Activated CD4-positive, alpha-beta T cell treated with anti-CD3 and anti-CD28 coated beads, Interleukin-2, amount 10 ng/mL, durations not matched to agents 24 days and 14 days (primary cell): Measurements from ENCODE around the gene FBXL13. TPM values are rescaled to one million over a fixed set of nuclear protein-coding genes. Genes with fewer than 3 reads are reported as not detected.

Experiments used
- DNase-seq: peaks from one replicate; pipeline ENCODE4 v3.0.0; 2022
- H3K27ac Mint-ChIP-seq: one replicate; pipeline ENCODE4 v1.8.0; 2022; ENCODE audit warnings: mild to moderate bottlenecking, mixed read lengths
- H3K27me3 Mint-ChIP-seq: one replicate; pipeline ENCODE4 v1.8.0; 2022; ENCODE audit warnings: mixed read lengths
- H3K36me3 Mint-ChIP-seq: one replicate; pipeline ENCODE4 v1.8.0; 2022; ENCODE audit warnings: low read depth, mild to moderate bottlenecking, mixed read lengths
- H3K4me1 Mint-ChIP-seq: one replicate; pipeline ENCODE4 v1.8.0; 2021; ENCODE audit warnings: mixed read lengths
- H3K4me3 Mint-ChIP-seq: one replicate; pipeline ENCODE4 v1.8.0; 2022; ENCODE audit warnings: mild to moderate bottlenecking, moderate library complexity, mixed read lengths
- H3K9me3 Mint-ChIP-seq: one replicate; pipeline ENCODE4 v1.8.0; 2021; ENCODE audit warnings: mixed read lengths
- intact Hi-C: fragments of 100-400 bp; cut with micrococcal nuclease; formaldehyde crosslinking; loops from one replicate; pipeline ENCODE4 v1.15.1; 2023
- total RNA-seq: library from RNA; stranded (reverse); gene quantifications from 2 replicates; pipeline ENCODE4 v1.2.3, GENCODE V29; 2022

Gene FBXL13
- total RNA-seq, 1 donor from 2014 or later: 0.09 TPM

DNA sequence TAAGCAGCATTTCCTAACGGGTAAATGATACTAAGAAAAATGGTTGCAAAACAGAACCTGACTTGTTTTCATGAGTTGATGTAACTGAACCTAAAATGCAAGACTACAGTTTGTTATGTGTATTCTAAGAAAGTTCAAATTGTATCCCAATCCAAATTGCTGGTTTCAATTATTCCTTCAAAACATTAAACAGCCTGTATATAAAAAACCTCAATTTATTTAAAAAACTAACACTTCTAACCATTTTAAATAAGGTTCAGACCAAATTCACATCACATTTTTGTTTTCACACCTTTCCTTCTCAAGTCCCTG is 80.9 kb downstream of the FBXL13 start:
- H3K4me3 Mint-ChIP-seq: no peak overlapping the region
- H3K4me1 Mint-ChIP-seq: peaks cover 8% of the 10 kb centered on the region
- intact Hi-C loops: no loop called here
- no peak overlapping the region for H3K27ac Mint-ChIP-seq
- H3K27me3 Mint-ChIP-seq: no peaks in the 10 kb centered on the region
- no peaks in the 10 kb centered on the region for H3K9me3 Mint-ChIP-seq
- H3K36me3 Mint-ChIP-seq: no peaks in the 10 kb centered on the region
- no peak for DNase-seq

DNA sequence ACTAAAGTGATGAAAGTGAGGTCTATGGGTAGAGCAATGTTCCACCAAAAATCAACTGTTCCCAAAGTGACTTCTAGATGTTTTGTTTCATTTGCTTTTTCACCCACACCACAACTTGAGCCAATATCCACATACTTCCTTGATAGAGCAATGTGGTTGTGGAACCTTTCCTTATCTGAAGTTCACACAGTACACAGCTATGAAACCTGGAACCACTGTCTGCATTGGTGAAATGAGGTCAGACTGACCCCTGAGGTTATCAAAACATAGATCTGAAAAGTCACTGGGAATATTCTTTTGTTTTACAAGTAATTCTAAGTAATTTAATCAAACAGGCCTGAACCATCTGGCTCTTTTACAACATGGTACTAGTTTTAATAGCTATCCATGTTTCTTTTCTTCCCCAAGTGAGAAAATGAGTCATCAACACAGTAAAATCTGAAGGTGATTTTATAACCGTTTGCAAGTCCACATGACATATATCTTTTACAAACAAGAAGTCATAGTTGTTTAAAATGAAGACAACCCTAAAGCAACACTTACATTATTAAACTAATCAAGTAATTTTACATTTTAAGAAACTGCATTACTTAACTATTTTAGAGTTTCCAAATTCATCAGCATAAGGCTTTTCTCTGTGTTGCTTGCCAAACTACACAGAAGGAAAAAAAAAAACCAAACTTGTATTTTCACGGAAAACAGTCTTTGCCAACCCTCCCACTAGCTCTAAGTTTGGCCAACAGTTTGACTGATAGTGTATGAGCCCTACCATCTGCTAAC is 81.5 kb downstream of the FBXL13 start:
- H3K4me1 Mint-ChIP-seq: peaks cover 8% of the 10 kb centered on the region
- no peak overlapping the region for H3K4me3 Mint-ChIP-seq
- intact Hi-C loops: no loop called here
- no peaks in the 10 kb centered on the region for H3K27me3 Mint-ChIP-seq
- no peaks in the 10 kb centered on the region for H3K9me3 Mint-ChIP-seq
- H3K27ac Mint-ChIP-seq: no peak overlapping the region
- no peak for DNase-seq
- H3K36me3 Mint-ChIP-seq: no peaks in the 10 kb centered on the region

DNA sequence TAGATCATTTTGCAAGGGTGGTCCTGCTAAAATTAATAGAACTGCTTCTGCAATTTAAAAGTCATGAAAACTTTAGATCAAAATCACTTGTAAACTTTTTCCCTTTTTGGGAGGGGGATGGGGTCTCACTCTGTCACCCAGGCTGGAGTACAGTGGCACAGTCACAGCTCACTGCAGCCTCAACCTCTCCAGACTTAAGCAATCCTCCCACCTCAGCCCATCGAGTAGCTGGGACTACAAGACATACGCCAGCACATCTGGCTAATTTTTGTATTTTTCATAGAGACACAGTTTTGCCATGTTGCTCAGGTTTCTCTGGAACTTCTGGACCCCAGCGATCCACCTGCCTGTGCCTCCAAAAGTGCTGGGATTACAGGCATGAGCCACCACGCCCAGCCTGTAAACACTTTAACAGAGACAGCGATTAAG is 82.1 kb downstream of the FBXL13 start:
- no peaks in the 10 kb centered on the region for H3K36me3 Mint-ChIP-seq
- no peaks in the 10 kb centered on the region for H3K27me3 Mint-ChIP-seq
- peaks cover 8% of the 10 kb centered on the region for H3K4me1 Mint-ChIP-seq
- no peak overlapping the region for H3K27ac Mint-ChIP-seq
- no peaks in the 10 kb centered on the region for H3K9me3 Mint-ChIP-seq
- H3K4me3 Mint-ChIP-seq: no peak overlapping the region
- intact Hi-C loops: no loop called here
- DNase-seq: no peak

DNA sequence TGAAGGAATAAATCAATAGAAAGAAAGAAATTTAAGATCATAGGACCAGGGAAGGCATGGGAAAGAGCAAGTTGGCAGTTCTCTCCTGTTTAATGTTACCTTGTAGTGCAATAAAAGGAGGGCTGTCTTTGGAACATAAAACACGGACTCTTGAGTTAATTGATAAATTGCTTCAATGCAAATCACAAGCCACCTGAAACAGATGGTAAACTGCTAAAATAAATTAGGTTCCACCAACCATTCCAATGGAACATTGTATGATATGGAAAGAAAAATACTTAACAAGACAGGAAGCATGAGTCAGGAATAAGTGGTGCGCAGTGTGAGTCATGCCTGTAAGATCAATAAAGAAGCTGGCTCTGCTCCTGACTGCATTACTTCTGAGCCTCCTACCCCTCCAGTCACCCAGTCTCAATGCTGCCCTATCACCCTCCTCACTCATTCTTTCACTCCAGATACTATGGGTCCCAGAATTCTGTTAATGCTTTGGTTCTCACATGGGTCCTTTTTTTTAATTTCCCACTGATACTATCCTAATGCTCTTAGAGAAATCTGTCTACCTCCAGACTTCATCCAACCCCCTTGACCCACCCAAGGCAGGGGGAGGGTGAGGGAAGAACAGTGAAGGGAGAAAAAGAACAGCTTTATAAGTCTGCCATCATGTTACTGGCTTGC is 82.9 kb downstream of the FBXL13 start:
- Mint-ChIP-seq H3K36me3 (no peaks in the 10 kb centered on the region), H3K9me3 (no peaks in the 10 kb centered on the region), H3K4me3 (no peak overlapping the region), H3K4me1 (peaks cover 8% of the 10 kb centered on the region), H3K27me3 (no peaks in the 10 kb centered on the region), H3K27ac (peak overlapping the region; percentile 9)
- intact Hi-C loops: no loop called here
- DNase-seq: no peak

DNA sequence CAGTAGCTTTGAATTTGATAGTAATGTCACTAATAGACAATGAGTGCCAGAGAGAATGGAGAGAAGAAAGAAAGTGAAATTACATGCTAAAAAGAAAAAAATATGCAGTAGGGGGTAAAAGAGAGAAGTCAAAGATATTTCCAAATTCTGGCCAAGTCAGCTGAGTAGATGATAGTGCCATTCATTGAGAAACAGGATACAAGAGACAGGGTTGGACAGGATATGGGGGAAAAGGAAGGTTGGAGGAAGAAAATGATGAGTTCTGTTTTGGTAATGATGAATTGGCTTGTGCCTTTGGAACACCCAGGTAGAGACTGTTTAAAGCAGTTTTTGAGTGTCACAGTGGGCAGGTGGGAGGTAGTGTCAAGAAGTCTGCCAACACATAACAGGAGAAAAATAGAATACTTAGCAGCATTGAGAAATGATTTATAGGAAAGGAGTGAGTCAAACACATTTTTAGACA is 83.5 kb downstream of the FBXL13 start:
- H3K4me1 Mint-ChIP-seq: peaks cover 8% of the 10 kb centered on the region
- H3K4me3 Mint-ChIP-seq: no peak overlapping the region
- no peaks in the 10 kb centered on the region for H3K27me3 Mint-ChIP-seq
- no peaks in the 10 kb centered on the region for H3K36me3 Mint-ChIP-seq
- intact Hi-C loops: no loop called here
- no peak for DNase-seq
- no peak overlapping the region for H3K27ac Mint-ChIP-seq
- H3K9me3 Mint-ChIP-seq: no peaks in the 10 kb centered on the region

DNA sequence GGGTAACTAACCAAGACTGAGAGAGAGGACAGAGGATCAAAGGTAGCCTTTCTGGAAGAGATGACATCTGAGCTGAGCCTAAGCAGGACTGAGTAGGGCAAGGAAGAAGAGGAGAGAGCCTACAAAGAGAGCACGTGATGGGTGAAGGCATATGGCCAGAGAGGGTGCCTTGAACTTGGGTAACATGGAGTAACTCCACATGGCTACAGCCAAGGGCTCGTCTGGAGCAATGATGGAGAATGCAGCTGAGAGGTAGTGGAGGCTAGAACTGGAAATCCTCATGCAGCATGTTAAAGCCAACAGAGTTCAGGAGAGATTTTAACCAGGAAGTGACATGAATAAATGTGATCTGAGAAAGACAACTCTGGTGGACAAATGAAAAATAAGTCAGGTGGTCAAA is 84.0 kb downstream of the FBXL13 start:
- no peaks in the 10 kb centered on the region for H3K9me3 Mint-ChIP-seq
- peaks cover 8% of the 10 kb centered on the region for H3K4me1 Mint-ChIP-seq
- intact Hi-C loops: no loop called here
- no peak overlapping the region for H3K27ac Mint-ChIP-seq
- DNase-seq: no peak
- H3K27me3 Mint-ChIP-seq: no peaks in the 10 kb centered on the region
- no peak overlapping the region for H3K4me3 Mint-ChIP-seq
- H3K36me3 Mint-ChIP-seq: no peaks in the 10 kb centered on the region

DNA sequence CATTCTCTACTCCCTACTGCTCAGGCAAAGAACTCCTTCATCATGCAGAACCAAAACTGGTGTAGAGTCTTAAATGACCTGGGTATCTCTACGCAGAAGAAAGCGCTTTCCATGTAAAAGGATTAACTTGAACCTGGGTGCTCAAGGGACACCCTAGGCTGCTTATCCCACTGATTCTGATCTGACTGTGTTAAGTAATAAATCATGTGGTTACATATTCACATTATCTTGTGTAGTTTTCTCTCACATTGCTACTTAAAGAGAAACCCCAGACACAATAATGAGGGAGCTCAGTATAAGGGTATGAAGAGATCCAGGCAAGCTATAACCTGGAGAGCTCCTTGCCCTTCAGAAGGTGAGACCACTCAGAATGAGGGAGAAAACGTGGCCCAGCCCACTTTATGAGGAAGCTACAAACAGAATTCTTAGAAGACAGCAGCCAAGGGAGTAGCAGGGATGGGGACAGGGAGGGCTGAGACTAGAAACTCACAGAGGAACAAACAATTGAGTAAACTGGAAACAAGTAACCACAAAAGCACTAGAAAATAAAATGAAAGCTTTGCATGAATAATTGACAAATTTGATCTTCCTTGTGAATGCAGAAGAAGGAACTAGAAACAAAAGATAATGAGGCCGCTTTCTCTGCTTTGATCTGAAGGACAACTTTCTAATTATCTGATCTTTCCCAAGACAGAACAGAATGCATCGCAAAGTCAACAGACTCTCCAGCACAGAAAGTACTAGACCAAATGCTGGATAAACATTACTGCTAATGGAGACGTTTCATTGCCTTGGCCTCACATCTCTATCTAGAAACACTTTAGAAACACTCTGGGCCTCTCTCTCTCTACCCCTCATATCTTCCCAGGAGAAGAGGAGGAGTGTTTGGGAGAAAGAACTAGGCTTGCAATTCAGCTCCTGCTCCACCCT is 85.7 kb downstream of the FBXL13 start:
- intact Hi-C loops: no loop called here
- H3K9me3 Mint-ChIP-seq: no peaks in the 10 kb centered on the region
- peaks cover 8% of the 10 kb centered on the region for H3K4me1 Mint-ChIP-seq
- no peaks in the 10 kb centered on the region for H3K36me3 Mint-ChIP-seq
- no peak overlapping the region for H3K4me3 Mint-ChIP-seq
- DNase-seq: no peak
- no peaks in the 10 kb centered on the region for H3K27me3 Mint-ChIP-seq
- no peak overlapping the region for H3K27ac Mint-ChIP-seq

DNA sequence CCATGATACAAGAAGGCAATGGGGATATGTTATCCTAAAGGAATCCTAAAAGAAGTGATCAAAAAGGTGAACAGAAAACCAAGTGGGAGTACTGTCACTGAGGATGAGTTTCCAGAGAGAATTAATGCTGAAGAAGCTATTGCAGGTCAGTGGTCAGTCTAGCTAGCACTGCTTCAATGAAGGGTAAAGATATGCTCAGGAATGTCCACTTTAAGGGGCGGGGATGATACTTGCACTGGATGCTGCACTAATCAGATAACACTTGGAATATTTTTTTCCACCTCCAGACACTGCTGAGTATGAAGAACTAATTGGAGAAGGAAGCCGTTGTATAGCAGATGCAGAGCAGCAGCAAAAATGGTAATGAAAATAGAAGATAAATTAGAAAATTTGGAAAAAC is 86.5 kb downstream of the FBXL13 start:
- H3K9me3 Mint-ChIP-seq: no peaks in the 10 kb centered on the region
- H3K4me3 Mint-ChIP-seq: no peak overlapping the region
- no peak for DNase-seq
- intact Hi-C loops: no loop called here
- peaks cover 6% of the 10 kb centered on the region for H3K4me1 Mint-ChIP-seq
- no peaks in the 10 kb centered on the region for H3K36me3 Mint-ChIP-seq
- H3K27me3 Mint-ChIP-seq: no peaks in the 10 kb centered on the region
- no peak overlapping the region for H3K27ac Mint-ChIP-seq

DNA sequence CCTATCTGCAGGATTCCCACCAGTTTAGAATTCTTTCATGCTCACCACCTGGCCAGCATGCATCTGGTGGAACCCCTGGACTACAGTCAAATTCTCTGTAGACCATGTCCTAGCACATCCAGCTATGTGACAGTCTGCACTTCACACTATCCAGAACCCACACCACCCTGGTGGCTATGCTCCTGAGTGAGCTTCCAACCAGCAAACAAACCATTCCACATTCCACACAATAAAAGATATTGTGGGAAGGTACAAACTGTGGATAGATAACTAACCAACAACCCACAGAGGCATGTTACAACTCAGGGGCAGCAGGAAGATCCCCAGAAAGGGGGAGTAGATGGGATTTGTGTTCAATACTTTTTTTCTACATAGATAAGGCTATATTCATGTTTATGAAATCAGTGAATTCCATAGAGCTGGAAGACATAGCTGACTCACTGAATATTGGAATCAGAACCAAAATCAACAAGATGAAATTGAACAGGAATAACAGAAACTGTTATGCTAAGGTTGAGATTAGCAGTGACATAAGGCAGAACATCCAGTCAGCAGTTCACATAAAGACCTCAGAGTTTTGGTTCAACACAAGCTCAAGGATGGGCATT is 89.3 kb downstream of the FBXL13 start:
- H3K27ac Mint-ChIP-seq: no peak overlapping the region
- H3K27me3 Mint-ChIP-seq: no peaks in the 10 kb centered on the region
- no peaks in the 10 kb centered on the region for H3K9me3 Mint-ChIP-seq

DNA sequence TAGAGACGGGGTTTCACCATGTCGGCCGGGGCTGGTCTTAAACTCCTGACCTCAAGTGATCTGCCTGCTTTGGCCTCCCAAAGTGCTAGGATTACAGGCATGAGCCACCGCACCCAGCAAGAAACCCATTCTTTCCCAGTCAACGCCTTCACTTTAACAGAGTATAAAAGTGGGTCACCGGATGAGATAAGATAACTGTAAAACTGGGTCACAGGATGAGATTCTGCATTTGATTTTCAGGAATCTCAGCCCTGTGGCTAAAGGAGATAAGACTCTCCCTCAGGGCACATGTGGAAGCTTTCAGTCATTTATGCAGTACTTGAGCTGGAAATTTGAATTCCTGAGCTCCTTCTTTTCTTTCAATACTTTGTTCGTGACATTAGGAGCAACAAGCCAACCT is 91.0 kb downstream of the FBXL13 start:
- H3K27ac Mint-ChIP-seq: no peak overlapping the region
- H3K4me3 Mint-ChIP-seq: no peak overlapping the region
- H3K4me1 Mint-ChIP-seq: no peaks in the 10 kb centered on the region
- H3K9me3 Mint-ChIP-seq: no peaks in the 10 kb centered on the region
- intact Hi-C loops: no loop called here
- DNase-seq: no peak
- H3K36me3 Mint-ChIP-seq: no peaks in the 10 kb centered on the region
- peaks cover 3% of the 10 kb centered on the region for H3K27me3 Mint-ChIP-seq

More for the DNA sequence above, 89.3 kb downstream of the FBXL13 start:
- intact Hi-C loops: no loop called here
- peaks cover 4% of the 10 kb centered on the region for H3K4me1 Mint-ChIP-seq
- H3K4me3 Mint-ChIP-seq: no peak overlapping the region
- no peak for DNase-seq
- H3K36me3 Mint-ChIP-seq: no peaks in the 10 kb centered on the region

DNA sequence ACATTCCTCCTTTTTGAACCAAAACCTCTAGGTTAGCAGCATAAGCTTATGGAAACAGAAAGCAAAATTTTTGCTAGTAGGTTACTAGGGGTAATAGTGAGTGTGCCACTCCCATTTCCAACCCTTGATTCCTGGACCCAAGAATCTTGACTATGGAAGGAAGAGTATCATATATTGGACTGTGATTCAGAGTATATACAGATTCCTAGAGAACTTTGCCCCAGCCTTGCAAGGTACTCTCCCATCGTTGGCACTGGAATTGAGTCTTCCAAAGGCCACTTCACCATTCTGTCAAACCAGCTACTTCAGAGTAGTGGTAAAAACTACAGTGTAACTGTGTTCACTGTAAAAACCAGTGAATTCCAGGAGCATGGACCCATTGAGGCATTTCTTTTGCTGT is 92.4 kb downstream of the FBXL13 start:
- no peaks in the 10 kb centered on the region for H3K36me3 Mint-ChIP-seq
- no peak overlapping the region for H3K4me3 Mint-ChIP-seq
- DNase-seq: no peak
- H3K4me1 Mint-ChIP-seq: no peaks in the 10 kb centered on the region
- no peak overlapping the region for H3K27ac Mint-ChIP-seq
- no peaks in the 10 kb centered on the region for H3K9me3 Mint-ChIP-seq
- intact Hi-C loops: no loop called here
- H3K27me3 Mint-ChIP-seq: peaks cover 3% of the 10 kb centered on the region

DNA sequence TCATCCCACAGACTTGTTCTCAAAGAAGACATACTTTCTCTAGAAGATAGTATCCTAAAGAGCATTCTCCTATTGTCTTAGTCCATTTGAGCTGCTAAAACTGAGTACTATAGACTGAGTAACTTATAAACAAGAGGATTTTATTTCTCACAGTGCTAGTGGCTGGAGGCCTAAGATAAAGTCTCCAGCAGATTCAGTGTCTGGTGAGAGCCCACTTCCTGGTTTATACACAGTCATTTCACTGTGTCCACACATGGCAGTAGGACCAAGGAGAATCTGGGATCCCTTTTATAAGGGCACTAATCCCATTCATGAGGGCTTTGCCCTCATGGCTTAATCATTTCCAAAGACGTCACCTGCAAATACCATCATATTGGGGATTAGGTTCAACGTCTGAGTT is 93.1 kb downstream of the FBXL13 start:
- Mint-ChIP-seq H3K36me3 (no peaks in the 10 kb centered on the region), H3K4me3 (no peak overlapping the region), H3K27me3 (peaks cover 3% of the 10 kb centered on the region), H3K27ac (no peak overlapping the region), H3K9me3 (no peaks in the 10 kb centered on the region), H3K4me1 (no peaks in the 10 kb centered on the region)
- intact Hi-C loops: no loop called here
- no peak for DNase-seq

DNA sequence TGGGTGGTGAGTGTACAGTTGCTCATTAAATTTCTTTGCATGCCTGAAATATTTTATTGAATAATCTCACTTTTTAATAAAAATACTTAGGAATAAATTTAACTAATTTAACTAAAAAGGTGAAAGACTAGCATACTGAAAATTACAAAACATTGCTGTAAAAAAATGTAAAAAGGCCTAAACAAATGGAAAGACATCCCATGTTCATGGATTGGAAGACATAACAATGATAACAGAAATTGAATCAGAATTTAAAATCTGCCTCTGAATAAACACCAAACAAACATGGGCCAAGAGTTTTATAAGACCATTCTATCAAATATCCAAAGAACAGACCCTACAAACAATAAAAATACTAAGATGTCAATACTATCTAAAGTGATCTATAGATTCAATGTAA is 94.9 kb downstream of the FBXL13 start:
- no peaks in the 10 kb centered on the region for H3K4me1 Mint-ChIP-seq
- no peaks in the 10 kb centered on the region for H3K36me3 Mint-ChIP-seq
- intact Hi-C loops: no loop called here
- DNase-seq: no peak
- H3K27ac Mint-ChIP-seq: no peak overlapping the region
- peaks cover 3% of the 10 kb centered on the region for H3K27me3 Mint-ChIP-seq
- H3K4me3 Mint-ChIP-seq: no peak overlapping the region
- no peaks in the 10 kb centered on the region for H3K9me3 Mint-ChIP-seq

DNA sequence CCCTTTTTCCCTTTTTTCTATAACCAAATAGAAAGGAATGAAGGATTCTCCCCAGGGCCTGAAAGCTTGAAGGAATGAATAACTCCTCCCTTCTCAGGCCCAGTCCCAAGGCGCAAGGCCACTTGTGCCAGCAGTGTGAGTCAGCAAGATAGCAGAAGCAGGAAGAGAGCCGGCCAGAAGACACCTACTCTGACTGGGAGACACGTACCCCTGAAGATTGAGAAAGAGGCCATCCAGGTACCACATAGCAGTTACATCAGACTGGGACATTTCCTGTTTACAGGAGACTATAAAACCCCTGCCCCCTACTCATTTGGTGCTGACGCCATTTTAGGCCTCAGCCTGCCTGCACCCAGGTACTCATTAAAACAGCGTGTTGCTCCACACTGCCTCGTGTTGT is 96.3 kb downstream of the FBXL13 start:
- H3K4me1 Mint-ChIP-seq: no peaks in the 10 kb centered on the region
- H3K27ac Mint-ChIP-seq: no peak overlapping the region
- intact Hi-C loops: no loop called here
- no peaks in the 10 kb centered on the region for H3K9me3 Mint-ChIP-seq
- H3K4me3 Mint-ChIP-seq: no peak overlapping the region
- no peaks in the 10 kb centered on the region for H3K36me3 Mint-ChIP-seq
- no peak for DNase-seq
- H3K27me3 Mint-ChIP-seq: peaks cover 3% of the 10 kb centered on the region
